ENCODE measurements around the gene CISD1. TPM values are rescaled to one million over a fixed set of nuclear protein-coding genes. Genes with fewer than 3 reads are reported as not detected.
"Not testable (repeated sequence)": the region's sequence is repeated elsewhere in the genome, so short reads cannot be mapped to it uniquely, and the experiment has no call there.

Gene CISD1
- total RNA-seq, result 10 to 100 TPM; 49.7 to 58.2 TPM

GRCh38 chr10:58268946-58269781, at the start of gene CISD1:
CISD1 (plus strand) TSS chr10:58269162; CDS start chr10:58269274, 112 bp downstream.
- H3K4me1 Mint-ChIP-seq (ENCODE audit: low read depth), result peaks cover 22% of the 10 kb centered on the region

GRCh38 chr10:58219875-58220274, 49.1 kb upstream of the CISD1 start:
- H3K27me3 Mint-ChIP-seq, result no peaks in the 10 kb centered on the region
- CTCF ChIA-PET, result no interaction called here
- H3K27ac Mint-ChIP-seq, result no peak overlapping the region
- H3K4me1 Mint-ChIP-seq (ENCODE audit: low read depth), result peaks cover 6% of the 10 kb centered on the region
- no peak overlapping the region for H3K4me3 Mint-ChIP-seq
- peaks cover 18% of the 10 kb centered on the region for H3K36me3 Mint-ChIP-seq (ENCODE audit: low read depth)
- no peaks in the 10 kb centered on the region for H3K9me3 Mint-ChIP-seq
- POLR2A ChIA-PET, result no interaction called here
- no peak for DNase-seq
- intact Hi-C loops (cut with micrococcal nuclease), result no loop called here
- TF ChIP-seq CTCF (IDR thresholded peaks at IDR 0.05), result no peak
- ATAC-seq, result no peak

More at GRCh38 chr10:58268946-58269781, at the start of gene CISD1:
- peak; percentile 78 for ATAC-seq
- peaks cover 13% of the 10 kb centered on the region for H3K36me3 Mint-ChIP-seq (ENCODE audit: low read depth)
- H3K27ac Mint-ChIP-seq, result peak within 1 kb of the TSS; percentile 91
- CTCF ChIA-PET, result interaction anchor here (0.7 to 3.7 kb wide), 7 partner anchors 8 to 122 kb away, joined by 3 to 12 read pairs (median 5); partner anchors contain the start of gene TFAM
- intact Hi-C loops (cut with micrococcal nuclease), result loop anchor here (10.0 kb wide), 1 partner anchor 116 kb away; the partner anchor contains the start of gene TFAM
- H3K9me3 Mint-ChIP-seq, result no peaks in the 10 kb centered on the region
- peak; percentile 96 for DNase-seq
- H3K27me3 Mint-ChIP-seq, result no peaks in the 10 kb centered on the region
- POLR2A ChIA-PET, result interaction anchor here (1.1 to 1.8 kb wide), 4 partner anchors 8 to 128 kb away, joined by 5 to 7 read pairs (median 6); no protein-coding TSS in a partner anchor
- TF ChIP-seq CTCF (IDR thresholded peaks at IDR 0.05), result no peak
- peak within 1 kb of the TSS; percentile 99 for H3K4me3 Mint-ChIP-seq

- POLR2A ChIA-PET, result no interaction called here
- CTCF ChIA-PET, result no interaction called here
Measured at GRCh38 chr10:58220769-58221451, 48.1 kb upstream of the CISD1 start.

GRCh38 chr10:58225654-58226053, 43.3 kb upstream of the CISD1 start:
- H3K4me3 Mint-ChIP-seq, result no peak overlapping the region
- peaks cover 29% of the 10 kb centered on the region for H3K36me3 Mint-ChIP-seq (ENCODE audit: low read depth)
- TF ChIP-seq CTCF (IDR thresholded peaks at IDR 0.05), result no peak
- ATAC-seq (no peak), DNase-seq (no peak)
- H3K27ac Mint-ChIP-seq, result no peak overlapping the region
- CTCF ChIA-PET, result no interaction called here
- POLR2A ChIA-PET, result no interaction called here
- H3K27me3 Mint-ChIP-seq, result no peaks in the 10 kb centered on the region
- no peaks in the 10 kb centered on the region for H3K9me3 Mint-ChIP-seq
- peaks cover 2% of the 10 kb centered on the region for H3K4me1 Mint-ChIP-seq (ENCODE audit: low read depth)
- intact Hi-C loops (cut with micrococcal nuclease), result no loop called here

More at GRCh38 chr10:58220769-58221451, 48.1 kb upstream of the CISD1 start:
- H3K36me3 Mint-ChIP-seq (ENCODE audit: low read depth), result peaks cover 22% of the 10 kb centered on the region
- TF ChIP-seq CTCF (IDR thresholded peaks at IDR 0.05), result no peak
- no peak overlapping the region for H3K4me3 Mint-ChIP-seq
- no peak for ATAC-seq
- intact Hi-C loops (cut with micrococcal nuclease), result no loop called here
- no peaks in the 10 kb centered on the region for H3K27me3 Mint-ChIP-seq
- H3K27ac Mint-ChIP-seq, result no peak overlapping the region
- H3K9me3 Mint-ChIP-seq, result no peaks in the 10 kb centered on the region
- peaks cover 4% of the 10 kb centered on the region for H3K4me1 Mint-ChIP-seq (ENCODE audit: low read depth)
- no peak for DNase-seq

GRCh38 chr10:58229856-58230255, 39.1 kb upstream of the CISD1 start:
- H3K27ac Mint-ChIP-seq; H3K4me1 Mint-ChIP-seq (ENCODE audit: low read depth); POLR2A ChIA-PET; H3K9me3 Mint-ChIP-seq; intact Hi-C loops (cut with micrococcal nuclease); CTCF ChIA-PET; H3K4me3 Mint-ChIP-seq; H3K27me3 Mint-ChIP-seq; DNase-seq; ATAC-seq: not testable (repeated sequence)
- peaks cover 56% of the 10 kb centered on the region for H3K36me3 Mint-ChIP-seq (ENCODE audit: low read depth)

Data from activated CD8-positive, alpha-beta T cell treated with anti-CD3 and anti-CD28 coated beads for 36 hours (primary cell).